Measurements from ENCODE around the gene ALKBH3. TPM values are rescaled to one million over a fixed set of nuclear protein-coding genes. Genes with fewer than 3 reads are reported as not detected.

Gene ALKBH3
- total and polyA plus RNA-seq, 10 of the 15 experiments (the other 5 are each of a cell fraction or from before 2014, with no cell fraction given), result 22.1 to 50.8 (median 38.5) TPM

GRCh38 chr11:43922295-43922648 lies 41.6 kb downstream of the ALKBH3 start (continued):
- TF ChIP-seq E4F1 (IDR thresholded peaks at IDR 0.05; ENCODE audit: borderline replicate concordance, partially characterized antibody) (no peak), HDAC6 (IDR thresholded peaks at IDR 0.05; ENCODE audit: unreplicated experiment) (no peak), PML (IDR thresholded peaks at IDR 0.05; ENCODE audit: low read length) (no peak), NFXL1 (IDR thresholded peaks at IDR 0.05; ENCODE audit: borderline replicate concordance) (no peak)
- TF ChIP-seq, protein P1, sequence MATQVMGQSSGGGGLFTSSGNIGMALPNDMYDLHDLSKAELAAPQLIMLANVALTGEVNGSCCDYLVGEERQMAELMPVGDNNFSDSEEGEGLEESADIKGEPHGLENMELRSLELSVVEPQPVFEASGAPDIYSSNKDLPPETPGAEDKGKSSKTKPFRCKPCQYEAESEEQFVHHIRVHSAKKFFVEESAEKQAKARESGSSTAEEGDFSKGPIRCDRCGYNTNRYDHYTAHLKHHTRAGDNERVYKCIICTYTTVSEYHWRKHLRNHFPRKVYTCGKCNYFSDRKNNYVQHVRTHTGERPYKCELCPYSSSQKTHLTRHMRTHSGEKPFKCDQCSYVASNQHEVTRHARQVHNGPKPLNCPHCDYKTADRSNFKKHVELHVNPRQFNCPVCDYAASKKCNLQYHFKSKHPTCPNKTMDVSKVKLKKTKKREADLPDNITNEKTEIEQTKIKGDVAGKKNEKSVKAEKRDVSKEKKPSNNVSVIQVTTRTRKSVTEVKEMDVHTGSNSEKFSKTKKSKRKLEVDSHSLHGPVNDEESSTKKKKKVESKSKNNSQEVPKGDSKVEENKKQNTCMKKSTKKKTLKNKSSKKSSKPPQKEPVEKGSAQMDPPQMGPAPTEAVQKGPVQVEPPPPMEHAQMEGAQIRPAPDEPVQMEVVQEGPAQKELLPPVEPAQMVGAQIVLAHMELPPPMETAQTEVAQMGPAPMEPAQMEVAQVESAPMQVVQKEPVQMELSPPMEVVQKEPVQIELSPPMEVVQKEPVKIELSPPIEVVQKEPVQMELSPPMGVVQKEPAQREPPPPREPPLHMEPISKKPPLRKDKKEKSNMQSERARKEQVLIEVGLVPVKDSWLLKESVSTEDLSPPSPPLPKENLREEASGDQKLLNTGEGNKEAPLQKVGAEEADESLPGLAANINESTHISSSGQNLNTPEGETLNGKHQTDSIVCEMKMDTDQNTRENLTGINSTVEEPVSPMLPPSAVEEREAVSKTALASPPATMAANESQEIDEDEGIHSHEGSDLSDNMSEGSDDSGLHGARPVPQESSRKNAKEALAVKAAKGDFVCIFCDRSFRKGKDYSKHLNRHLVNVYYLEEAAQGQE (IDR thresholded peaks at IDR 0.05; ENCODE audit: low read depth, low read length), result no peak

GRCh38 chr11:43922744-43923405 lies 42.2 kb downstream of the ALKBH3 start:
- Histone ChIP-seq H3K79me2 (ENCODE audit: control insufficient read depth, insufficient read depth, low read length) (no peaks in the 10 kb centered on the region), H2AFZ (ENCODE audit: control insufficient read depth, low read depth, low read length) (no peak overlapping the region), H3K4me2 (ENCODE audit: control insufficient read depth, insufficient read depth) (no peak overlapping the region), H3K36me3 (ENCODE audit: control insufficient read depth in 2 of 2, insufficient read depth in 2 of 2, low read length in 1 of 2) (peaks cover 2 to 4% of the 10 kb centered on the region in 2 experiments; a peak in 3 of 4 replicates), H3K4me3 (no peak overlapping the region), H3K9ac (ENCODE audit: control insufficient read depth, insufficient read depth, low read length) (no peak overlapping the region), H3K9me3 (replicated peaks; ENCODE audit: control insufficient read depth, insufficient read depth, low read length) (no peaks in the 10 kb centered on the region), H3K27ac (ENCODE audit: control insufficient read depth, insufficient read depth) (no peak overlapping the region), H3K27me3 (replicated peaks in 1 of 2; ENCODE audit: control insufficient read depth in 2 of 2, insufficient read depth in 2 of 2, low read length in 1 of 2) (no peaks in the 10 kb centered on the region), H4K20me1 (ENCODE audit: control insufficient read depth, insufficient read depth) (no peaks in the 10 kb centered on the region), H3K4me1 (ENCODE audit: control insufficient read depth, insufficient read depth, low read length) (no peaks in the 10 kb centered on the region)
- no peak for FAIRE-seq
- SMC1A ChIA-PET (ENCODE audit: uncharacterized antibody, unreplicated experiment), result interaction anchor here (1.1 kb wide), 1 partner anchor 8 kb away, joined by 5 read pairs; no protein-coding TSS in a partner anchor
- in situ Hi-C loops (cut with MboI), result no loop called here
- POLR2A ChIA-PET, result no interaction called here
- CTCF ChIA-PET, result no interaction called here
- no peak for ATAC-seq
- no peak for DNase-seq (ENCODE audit: low read depth, low spot score)
- RAD21 ChIA-PET (ENCODE audit: unreplicated experiment), result no interaction called here
- BruUV-seq (replicated peaks), result no TSS peak
- WGBS (ENCODE audit: insufficient coverage, insufficient replicate concordance, low lambda C conversion rate, missing lambda C conversion rate), result 87% methylated on average over 6 of the region's 6 CpGs
- intact Hi-C loops (cut with micrococcal nuclease; ENCODE audit: unreplicated experiment), result no loop called here
- TF ChIP-seq YBX1 (IDR thresholded peaks at IDR 0.05), result no peak
- no peak for TF ChIP-seq TCF12 (IDR thresholded peaks at IDR 0.05; ENCODE audit: low read depth, low read length)
- TF ChIP-seq EZH2 (IDR thresholded peaks at IDR 0.05; ENCODE audit: borderline replicate concordance, control insufficient read depth, low read depth, low read length), result no peak
- TF ChIP-seq, protein P2, sequence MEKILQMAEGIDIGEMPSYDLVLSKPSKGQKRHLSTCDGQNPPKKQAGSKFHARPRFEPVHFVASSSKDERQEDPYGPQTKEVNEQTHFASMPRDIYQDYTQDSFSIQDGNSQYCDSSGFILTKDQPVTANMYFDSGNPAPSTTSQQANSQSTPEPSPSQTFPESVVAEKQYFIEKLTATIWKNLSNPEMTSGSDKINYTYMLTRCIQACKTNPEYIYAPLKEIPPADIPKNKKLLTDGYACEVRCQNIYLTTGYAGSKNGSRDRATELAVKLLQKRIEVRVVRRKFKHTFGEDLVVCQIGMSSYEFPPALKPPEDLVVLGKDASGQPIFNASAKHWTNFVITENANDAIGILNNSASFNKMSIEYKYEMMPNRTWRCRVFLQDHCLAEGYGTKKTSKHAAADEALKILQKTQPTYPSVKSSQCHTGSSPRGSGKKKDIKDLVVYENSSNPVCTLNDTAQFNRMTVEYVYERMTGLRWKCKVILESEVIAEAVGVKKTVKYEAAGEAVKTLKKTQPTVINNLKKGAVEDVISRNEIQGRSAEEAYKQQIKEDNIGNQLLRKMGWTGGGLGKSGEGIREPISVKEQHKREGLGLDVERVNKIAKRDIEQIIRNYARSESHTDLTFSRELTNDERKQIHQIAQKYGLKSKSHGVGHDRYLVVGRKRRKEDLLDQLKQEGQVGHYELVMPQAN (conservative IDR thresholded peaks at IDR 0.05), result no peak
- TF ChIP-seq, protein P3, sequence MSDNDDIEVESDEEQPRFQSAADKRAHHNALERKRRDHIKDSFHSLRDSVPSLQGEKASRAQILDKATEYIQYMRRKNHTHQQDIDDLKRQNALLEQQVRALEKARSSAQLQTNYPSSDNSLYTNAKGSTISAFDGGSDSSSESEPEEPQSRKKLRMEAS (IDR thresholded peaks at IDR 0.05; ENCODE audit: low read depth, low read length), result no peak
- TF ChIP-seq ZNF622 (IDR thresholded peaks at IDR 0.05), result no peak
- TF ChIP-seq HDAC6 (IDR thresholded peaks at IDR 0.05; ENCODE audit: unreplicated experiment), result no peak
- no peak for TF ChIP-seq MXI1 (IDR thresholded peaks at IDR 0.05; ENCODE audit: low read depth, low read length)

Measured in GM12878 (cell line).